HG02943 (cell line): Measurements from ENCODE around the gene PMS1.
"Not testable (repeated sequence)": the region's sequence is repeated elsewhere in the genome, so short reads cannot be mapped to it uniquely, and the experiment has no call there.

ENCODE experiments used
- ATAC-seq: cut with Tn5 transposase; IDR thresholded peaks from one replicate; pipeline ENCODE4 v1.9.1; 2021; ENCODE audit warnings: mild to moderate bottlenecking, low read depth, moderate library complexity; ENCODE audit not compliant: unreplicated experiment

Gene PMS1

GRCh38 chr2:189860161-189860560 lies 75.9 kb downstream of the PMS1 start:
- ATAC-seq = no peak

DNA sequence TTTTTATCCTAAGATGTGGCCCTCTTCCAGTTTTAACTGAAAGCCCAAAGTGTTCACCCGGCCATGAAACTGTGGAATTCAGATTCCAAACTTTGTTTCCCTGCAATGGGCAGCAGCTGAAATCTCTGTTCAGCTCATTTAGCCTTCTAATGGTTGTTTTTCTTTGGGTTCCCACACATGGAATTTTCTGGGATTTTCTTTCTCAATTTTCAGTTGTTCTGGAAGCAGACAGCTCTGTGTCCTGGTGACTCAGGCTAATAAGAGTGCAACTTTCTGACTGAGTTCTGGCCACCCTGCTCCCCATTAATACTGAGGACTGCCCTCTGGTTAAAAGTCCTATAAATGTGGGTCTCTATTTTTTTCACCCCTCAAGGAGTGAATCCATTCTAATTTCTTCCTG lies 78.5 kb downstream of the PMS1 start:
- ATAC-seq = no peak

DNA sequence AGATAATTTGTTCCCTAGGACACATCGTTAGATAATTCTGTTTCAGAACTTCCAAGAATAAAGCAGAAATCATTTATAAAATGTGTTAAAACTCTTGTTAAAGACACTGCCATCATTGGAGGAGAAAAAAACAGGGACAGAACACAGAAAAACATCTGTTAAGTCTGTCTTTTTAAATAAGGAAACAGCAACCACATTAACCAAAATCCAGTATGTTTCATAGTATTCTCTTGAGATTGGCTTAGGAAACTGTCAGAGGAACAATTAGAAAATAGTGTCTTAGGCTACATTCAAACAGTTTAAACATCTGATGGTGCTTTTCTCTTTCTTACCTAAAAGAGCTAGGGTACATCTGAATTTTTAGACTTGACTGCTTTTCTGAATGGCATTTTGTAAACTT lies 81.6 kb downstream of the PMS1 start:
- no peak for ATAC-seq

- no peak for ATAC-seq
Observed at GRCh38 chr2:189866296-189866695, 82.0 kb downstream of the PMS1 start.

DNA sequence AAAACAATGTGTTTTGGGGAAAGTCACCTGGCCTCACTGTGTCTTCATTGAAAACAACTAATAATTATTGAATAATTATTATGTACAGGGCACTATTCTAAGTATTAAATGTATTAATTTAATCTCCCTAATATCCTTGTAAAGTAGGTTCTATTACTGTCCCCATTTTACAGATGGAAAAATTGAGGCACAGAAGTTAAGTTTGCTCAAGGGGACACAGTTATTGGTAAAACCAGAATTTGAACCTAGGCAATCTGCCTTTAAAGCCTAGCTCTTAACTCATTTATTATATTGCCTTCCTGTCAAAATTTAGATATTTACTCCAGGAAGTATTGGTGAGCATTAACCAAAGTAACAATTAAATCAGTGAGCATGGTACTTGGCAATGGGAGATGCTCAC lies 84.6 kb downstream of the PMS1 start:
- no peak for ATAC-seq

DNA sequence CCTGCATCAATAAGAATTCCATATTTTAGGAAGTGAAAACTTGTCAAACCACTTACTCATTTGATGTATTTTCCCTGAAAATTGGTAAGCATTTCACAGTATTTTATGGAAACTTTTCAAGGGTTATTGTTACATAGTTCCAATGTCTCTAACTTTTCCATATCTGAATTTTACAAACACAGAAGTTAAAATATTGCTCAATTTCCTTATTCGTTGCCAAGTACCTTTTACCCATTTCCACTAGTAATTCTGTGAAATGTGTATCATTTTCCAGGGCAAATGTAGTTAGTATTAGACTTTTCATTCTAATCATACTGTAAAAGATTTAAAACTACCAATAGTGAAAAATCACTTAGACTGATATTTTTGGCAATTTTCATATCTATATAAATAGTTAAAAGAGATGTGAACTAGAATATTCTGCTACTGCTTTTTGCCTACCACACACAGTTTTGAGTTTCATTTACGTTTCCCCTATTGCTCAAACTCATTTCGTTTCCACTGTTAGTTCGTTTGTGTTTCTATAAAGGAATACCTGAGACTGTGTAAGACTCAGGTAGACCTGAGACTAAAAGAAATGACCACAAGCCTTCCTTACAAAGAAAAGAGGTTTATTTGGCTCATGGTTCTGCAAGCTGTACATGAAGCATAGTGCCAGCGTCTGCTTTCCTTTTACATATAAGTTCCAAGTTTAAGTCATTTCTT lies 86.3 kb downstream of the PMS1 start:
- ATAC-seq = no peak

DNA sequence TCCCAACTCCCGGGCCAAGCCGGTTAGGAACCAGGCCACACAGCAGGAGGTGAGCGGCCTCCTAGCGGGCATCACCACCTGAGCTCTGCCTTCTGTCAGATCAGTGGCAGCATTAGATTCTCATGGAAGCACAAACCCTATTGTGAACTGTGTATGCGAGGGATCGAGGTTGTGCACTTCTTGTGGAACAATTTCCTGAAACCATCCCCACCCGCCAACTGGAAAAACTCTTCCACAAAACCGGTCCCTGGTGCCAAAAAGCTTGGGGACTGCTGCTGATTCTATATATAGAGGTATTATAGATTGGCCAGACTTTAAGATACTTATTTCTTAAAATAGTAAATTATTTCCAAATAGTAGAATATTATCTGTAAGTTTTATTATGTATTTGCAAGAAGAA lies 89.4 kb downstream of the PMS1 start:
- no peak for ATAC-seq

- no peak for ATAC-seq
Observed at GRCh38 chr2:189874586-189875320, 90.5 kb downstream of the PMS1 start.

GRCh38 chr2:189876271-189876670 lies 92.0 kb downstream of the PMS1 start:
- ATAC-seq = no peak

- ATAC-seq = no peak
Observed at GRCh38 chr2:189879716-189880081, 95.4 kb downstream of the PMS1 start.

- no peak for ATAC-seq
Observed at GRCh38 chr2:189880429-189880828, 96.2 kb downstream of the PMS1 start.

DNA sequence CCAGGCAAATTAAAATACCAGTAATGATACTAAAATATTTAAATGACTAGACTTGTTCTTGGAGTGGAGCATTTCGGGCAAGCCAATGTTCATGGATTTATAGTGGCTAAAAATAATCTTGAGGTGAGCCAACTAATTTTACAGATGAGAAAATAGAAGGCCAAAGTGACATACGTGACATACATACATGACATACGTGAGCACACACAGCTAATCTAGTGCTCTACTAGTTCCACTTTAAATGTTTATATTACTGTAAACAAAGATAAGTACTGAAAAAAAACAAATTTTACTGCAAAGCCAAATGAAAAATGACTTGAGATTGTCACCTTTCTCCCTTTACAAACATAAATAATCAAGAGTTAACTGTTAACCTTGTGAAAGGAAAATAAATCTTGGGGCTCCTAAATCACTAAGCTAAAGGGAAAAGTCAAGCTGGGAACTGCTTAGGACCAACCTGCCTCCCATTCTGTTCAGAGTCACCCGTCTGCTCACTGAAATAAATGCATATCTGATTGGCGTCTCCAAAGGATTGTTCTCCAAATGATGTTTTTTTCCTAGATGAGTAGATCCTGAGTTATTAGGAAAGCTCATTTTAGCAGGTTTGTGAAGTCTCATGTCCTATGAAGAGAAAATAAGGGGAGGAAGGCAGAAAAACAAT lies 96.7 kb downstream of the PMS1 start:
- no peak for ATAC-seq

GRCh38 chr2:189885368-189885767 lies 101.1 kb downstream of the PMS1 start:
- no peak for ATAC-seq

DNA sequence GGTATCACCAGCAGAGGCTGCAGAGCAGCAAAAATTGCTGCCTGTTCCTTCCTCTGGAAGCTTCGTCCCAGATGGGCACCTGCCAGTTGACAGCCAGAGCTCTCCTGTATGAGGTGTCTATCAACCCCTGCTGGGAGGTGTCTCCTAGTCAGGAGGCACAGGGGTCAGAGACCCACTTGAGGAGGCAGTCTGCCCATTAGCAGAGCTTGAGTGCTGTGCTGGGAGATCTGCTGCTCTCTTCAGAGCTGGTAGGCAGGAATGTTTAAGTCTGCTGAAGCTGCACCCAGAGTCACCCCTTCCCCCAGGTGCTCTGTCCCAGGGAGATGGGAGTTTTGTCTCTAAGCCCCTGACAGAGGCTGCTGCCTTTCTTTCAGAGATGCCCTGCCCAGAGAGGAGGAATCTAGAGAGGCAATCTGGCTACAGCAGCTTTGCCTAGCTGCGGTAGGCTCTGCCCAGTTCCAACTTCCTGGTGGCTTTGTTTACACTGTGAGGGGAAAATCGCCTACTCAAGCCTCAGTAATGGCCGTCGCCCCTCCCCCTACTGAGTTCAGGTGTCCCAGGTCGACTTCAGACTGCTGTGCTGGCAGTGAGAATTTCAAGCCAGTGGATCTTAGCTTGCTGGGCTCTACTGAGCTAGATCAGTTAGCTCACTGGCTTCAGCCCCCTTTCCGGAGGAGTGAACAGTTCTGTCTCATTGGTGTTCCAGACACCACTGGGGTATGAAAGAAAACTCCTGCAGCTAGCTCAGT lies 108.5 kb downstream of the PMS1 start:
- ATAC-seq = not testable (repeated sequence)

DNA sequence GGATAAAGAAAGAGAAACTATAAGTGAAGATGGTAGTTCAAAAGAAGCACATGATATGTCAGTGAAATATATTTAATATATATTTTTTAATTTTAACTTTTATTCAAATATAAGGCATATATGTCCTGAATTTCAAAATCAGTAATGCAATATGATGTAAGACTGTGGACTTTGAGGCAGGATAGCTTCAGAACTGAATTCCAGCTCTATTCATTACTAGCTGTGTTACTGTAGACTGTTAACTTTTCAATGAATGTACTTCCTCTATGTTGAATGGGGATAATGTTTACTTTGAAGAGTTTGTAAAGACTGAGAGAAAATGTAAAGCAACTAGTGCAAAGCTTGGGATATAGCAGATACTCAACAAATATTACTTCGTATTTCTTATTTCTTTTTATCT lies 112.6 kb downstream of the PMS1 start:
- no peak for ATAC-seq

DNA sequence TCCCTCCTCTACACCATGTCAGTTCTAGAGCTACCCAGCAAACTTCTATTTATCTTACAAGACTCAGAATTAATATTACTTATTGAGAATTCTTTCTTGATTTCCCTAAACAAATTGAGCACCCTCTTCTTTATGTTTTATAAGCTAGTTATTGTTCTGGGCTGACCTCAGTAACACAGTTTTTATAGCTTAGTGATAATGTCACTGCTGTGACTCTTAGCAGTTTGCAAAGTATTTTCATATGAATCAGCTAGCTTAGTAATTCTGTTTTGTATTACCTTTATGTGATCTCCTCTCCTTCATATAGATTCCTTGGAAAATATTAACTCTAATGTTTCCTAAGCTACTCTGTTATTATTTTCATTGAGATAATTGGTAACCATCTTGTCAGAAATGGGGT lies 114.9 kb downstream of the PMS1 start:
- ATAC-seq = no peak

DNA sequence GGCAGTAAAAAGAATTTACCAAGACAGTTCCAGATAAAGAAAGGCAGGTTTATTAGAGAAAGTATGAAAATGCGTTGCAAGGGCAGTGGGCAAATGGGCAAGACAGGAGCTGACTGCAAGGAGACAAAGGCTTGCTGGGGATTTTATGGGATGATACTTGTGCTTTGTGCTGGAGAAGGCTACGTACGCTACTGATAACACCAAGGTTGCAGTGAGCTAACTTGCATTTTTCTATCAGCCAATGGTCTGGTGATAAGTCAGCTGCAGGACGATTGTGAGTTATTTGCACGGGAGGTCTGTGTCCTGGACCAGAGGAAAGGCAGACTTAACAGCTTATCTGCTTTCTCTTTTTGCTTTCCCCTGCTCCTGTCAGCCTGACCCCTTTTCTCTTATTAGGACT lies 116.5 kb downstream of the PMS1 start:
- ATAC-seq = no peak

GRCh38 chr2:189901664-189902063 lies 117.4 kb downstream of the PMS1 start:
- no peak for ATAC-seq

DNA sequence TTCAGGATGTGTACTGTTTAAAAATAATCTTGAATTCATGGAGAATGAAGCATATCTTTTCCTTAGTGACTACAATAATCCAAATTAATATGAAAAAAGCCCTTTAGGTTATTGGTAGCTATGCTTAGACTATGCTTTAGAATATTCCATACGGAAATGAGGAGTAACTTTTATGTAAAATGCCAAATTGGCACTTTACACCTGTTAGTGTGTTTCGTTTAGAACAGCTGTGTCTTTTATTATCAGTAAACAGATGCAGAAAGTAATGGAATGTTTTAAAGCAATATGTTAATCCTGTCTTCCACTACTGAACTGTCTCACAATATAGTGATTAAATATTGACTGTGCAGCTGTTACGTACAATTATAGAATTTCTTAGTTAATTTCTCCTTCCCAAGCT lies 129.6 kb downstream of the PMS1 start:
- no peak for ATAC-seq

- no peak for ATAC-seq
Observed at GRCh38 chr2:189916651-189917050, 132.4 kb downstream of the PMS1 start.
